Esophagus squamous epithelium (tissue), 4 donors: ENCODE data around the gene FBXO24.

Source experiments
- POLR2A ChIP-seq, 4 donors: fragments of 450-650 bp; IDR thresholded peaks; one replicate each; pipeline ENCODE4 v1.6.1; 2017; ENCODE audit warnings: antibody characterized with exemption in 4 of 4, mild to moderate bottlenecking in 4 of 4, moderate library complexity in 3 of 4
- TF ChIP-seq, protein P1 (sequence below), 6 experiments: fragments of 450-650 bp in 4 of 6; fragments of 200-600 bp in 2 of 6; sonication (generic) in 2 of 6; IDR thresholded peaks; one replicate each; pipeline ENCODE4 v1.5.1; 2016 to 2019; ENCODE audit warnings: antibody characterized with exemption in 6 of 6, mild to moderate bottlenecking in 4 of 6, moderate library complexity in 4 of 6

DNA sequence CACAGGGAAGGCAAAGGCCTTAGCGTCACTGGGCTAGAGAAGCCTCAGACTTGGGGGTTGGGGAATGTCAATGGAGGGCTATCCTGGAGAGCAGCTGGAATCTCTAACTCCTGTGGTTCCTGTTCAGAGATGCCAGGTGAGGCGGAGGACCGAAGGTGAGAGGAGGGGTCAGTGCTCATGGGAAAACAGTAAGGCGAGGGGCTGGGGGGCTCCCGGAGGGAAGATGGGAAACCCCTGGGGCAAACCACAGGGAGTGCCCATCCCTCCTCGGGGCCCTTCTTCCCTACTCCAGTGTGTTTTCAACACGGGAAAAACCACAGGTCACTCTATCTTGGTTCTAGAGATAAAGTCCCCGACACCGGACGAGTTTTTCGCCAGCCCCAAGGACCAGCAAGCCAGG lies 3.5 kb upstream of the FBXO24 start:
- TF ChIP-seq, protein P1, sequence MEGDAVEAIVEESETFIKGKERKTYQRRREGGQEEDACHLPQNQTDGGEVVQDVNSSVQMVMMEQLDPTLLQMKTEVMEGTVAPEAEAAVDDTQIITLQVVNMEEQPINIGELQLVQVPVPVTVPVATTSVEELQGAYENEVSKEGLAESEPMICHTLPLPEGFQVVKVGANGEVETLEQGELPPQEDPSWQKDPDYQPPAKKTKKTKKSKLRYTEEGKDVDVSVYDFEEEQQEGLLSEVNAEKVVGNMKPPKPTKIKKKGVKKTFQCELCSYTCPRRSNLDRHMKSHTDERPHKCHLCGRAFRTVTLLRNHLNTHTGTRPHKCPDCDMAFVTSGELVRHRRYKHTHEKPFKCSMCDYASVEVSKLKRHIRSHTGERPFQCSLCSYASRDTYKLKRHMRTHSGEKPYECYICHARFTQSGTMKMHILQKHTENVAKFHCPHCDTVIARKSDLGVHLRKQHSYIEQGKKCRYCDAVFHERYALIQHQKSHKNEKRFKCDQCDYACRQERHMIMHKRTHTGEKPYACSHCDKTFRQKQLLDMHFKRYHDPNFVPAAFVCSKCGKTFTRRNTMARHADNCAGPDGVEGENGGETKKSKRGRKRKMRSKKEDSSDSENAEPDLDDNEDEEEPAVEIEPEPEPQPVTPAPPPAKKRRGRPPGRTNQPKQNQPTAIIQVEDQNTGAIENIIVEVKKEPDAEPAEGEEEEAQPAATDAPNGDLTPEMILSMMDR (IDR thresholded peaks at IDR 0.05): no peak
- TF ChIP-seq POLR2A (IDR thresholded peaks at IDR 0.05): no peak
